GM10248 (cell line): Measurements from ENCODE around the gene ZNF526.
A peak's percentile ranks its signal among the peaks of the same experiment; 100 is the strongest.

Experiments
- CTCF ChIA-PET: fragments of 300-600 bp; sonication (Branson Sonifier 250); formaldehyde crosslinking; extraction: SDS; loops from one replicate; lab custom pipeline; 2021; ENCODE audit warnings: antibody characterized with exemption; lab: Yijun Ruan, JAX
- POLR2A ChIA-PET: fragments of 350-650 bp; sonication (Branson Sonifier 250); formaldehyde crosslinking; extraction: SDS; loops from one replicate; lab custom pipeline; 2020; ENCODE audit warnings: antibody characterized with exemption; lab: Yijun Ruan, JAX
- DNase-seq: peaks from one replicate; pipeline ENCODE4 v3.0.0; 2012; ENCODE audit errors: extremely low spot score
- TF ChIP-seq, protein P1 (sequence below): IDR thresholded peaks from 2 replicates; pipeline ENCODE4 v1.5.1; 2012; ENCODE audit warnings: mild to moderate bottlenecking, low read depth; ENCODE audit errors: extremely low read depth, missing control alignments, control extremely low read depth

ZNF526 gene

DNA sequence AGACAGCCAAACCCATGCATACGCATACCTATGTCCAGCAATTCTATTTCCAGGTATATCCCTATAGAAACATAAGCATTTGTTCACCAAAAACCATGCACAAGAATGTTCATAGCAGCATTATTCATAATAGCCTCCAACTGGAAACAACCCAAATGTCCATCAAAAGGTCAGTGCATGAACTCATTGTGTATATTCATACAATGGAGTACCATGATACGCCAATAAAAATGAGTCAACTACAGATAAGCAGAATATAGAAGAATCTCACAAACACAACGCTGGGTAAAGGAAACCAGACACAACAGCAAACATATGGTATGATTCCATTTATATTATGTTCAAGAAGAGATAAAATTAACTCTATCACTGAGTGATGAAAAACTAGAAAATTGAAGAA is 26.4 kb upstream of the ZNF526 start:
- TF ChIP-seq, protein P1, sequence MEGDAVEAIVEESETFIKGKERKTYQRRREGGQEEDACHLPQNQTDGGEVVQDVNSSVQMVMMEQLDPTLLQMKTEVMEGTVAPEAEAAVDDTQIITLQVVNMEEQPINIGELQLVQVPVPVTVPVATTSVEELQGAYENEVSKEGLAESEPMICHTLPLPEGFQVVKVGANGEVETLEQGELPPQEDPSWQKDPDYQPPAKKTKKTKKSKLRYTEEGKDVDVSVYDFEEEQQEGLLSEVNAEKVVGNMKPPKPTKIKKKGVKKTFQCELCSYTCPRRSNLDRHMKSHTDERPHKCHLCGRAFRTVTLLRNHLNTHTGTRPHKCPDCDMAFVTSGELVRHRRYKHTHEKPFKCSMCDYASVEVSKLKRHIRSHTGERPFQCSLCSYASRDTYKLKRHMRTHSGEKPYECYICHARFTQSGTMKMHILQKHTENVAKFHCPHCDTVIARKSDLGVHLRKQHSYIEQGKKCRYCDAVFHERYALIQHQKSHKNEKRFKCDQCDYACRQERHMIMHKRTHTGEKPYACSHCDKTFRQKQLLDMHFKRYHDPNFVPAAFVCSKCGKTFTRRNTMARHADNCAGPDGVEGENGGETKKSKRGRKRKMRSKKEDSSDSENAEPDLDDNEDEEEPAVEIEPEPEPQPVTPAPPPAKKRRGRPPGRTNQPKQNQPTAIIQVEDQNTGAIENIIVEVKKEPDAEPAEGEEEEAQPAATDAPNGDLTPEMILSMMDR, result no peak
- no peak for DNase-seq
- CTCF ChIA-PET, result no interaction called here
- POLR2A ChIA-PET, result no interaction called here

DNA sequence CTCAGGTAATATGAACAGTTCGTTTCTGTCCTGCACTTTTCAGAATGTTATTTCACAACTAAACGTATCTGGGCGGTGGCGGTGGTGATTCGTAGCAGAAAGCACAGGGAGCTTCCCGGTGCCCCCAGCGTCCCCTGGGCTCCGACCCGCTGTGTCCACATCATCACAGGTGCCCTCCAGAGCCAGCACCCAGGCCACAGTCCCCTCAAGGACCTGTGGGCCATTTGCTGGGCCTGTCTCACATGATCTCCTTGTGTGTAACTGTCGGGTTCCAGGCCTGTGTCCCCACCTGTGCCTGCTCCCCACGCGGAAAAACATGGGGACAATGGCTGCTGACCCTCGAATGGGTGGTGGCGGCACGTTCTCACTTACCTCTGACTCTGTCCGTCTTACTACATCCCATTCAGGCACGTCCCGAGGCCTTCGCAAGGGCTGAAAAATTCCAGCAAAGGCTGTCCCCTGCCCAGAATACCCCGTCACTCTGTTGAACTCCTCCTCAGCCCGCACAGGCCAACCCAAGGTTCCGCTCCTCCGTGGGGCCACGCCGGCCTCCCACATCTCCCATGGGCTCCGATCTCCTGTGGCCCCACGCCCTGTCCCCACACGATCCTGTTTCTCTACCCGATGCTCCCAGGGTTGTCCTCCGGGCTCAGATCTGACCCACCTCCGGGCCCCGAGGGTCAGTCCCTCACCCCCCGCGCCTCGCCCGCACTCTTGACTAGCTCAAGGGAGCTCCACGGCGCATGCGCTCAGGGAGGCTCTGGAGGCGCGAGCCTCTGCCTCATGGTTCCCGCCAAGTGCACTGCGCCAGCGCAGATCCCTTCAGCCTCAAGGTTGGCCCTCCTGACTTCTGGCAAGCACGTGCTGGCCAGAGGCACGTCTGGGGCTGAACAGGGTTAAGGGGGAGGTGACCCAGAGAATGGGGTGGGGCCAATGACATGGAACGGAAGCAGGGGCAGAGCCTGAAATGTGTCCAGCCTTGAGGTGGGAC is 23.8 kb upstream of the ZNF526 start:
- POLR2A ChIA-PET, result no interaction called here
- TF ChIP-seq, protein P1, result no peak
- no peak for DNase-seq
- CTCF ChIA-PET, result no interaction called here

DNA sequence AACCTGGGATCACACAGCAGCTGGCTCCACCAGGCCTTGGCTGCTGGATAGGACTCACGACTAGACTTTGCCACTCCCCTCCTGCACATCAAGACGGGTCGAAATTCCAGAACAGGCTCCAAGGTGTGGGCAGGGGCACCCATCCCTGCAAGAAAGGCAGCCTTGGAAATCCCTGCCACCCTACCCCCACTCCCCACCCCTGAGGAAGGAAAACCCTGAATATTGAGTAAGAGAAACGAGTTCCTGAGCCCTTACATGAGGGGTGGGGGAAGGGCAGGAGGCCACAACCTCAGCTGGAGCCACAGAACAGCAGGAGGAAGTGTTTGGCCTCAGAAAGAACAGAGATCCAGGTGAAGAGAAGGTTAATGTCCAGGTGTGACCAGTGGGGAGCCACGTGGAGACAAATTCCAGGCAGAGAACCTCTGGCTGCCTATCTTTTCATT is 22.7 kb upstream of the ZNF526 start:
- DNase-seq, result no peak
- POLR2A ChIA-PET, result no interaction called here
- CTCF ChIA-PET, result interaction anchor here (1.3 kb wide), 1 partner anchor 23 kb away, joined by 3 read pairs; the partner anchor contains the start of gene ZNF526
- TF ChIP-seq, protein P1, result no peak

DNA sequence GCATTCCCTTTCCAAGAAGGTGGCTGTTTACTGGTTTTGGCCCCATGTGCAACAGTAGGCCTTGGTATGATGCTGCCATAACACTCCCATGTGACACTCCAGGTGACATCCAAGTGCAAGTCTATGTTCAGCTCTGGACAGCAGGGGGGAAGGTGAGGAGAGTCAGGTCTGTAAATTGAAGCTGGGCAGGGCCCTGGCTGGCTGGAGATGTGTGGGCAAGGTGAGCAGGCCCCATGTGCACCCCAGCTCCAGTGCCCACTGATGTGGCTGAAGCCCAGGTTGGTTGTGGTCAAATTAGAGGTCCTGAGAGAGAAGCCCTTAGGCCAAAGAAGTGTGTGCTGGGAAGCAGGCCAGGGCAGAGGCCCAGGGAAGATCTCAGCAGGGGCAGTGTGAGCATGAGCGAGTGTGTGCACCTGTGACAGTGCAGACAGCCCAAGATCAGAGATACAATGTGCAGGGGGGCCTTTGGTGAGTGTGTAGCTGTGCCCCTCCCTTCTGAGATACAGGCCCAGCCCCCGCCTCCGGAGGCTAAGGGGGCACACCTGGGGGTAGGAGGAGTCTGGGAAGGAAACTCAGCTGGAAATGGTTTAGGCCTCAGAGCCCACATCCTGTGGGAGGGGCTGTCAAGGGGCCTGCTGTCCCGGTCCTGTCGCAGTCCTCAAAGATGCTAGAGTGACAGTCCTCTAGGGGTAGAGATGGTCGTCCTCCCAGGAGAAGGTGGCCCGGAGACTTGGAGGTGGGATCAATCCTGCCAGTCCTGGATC is 21.3 kb upstream of the ZNF526 start:
- TF ChIP-seq, protein P1, result no peak
- ChIA-PET CTCF (interaction anchor here (0.7 to 2.3 kb wide), 7 partner anchors 11 to 91 kb away, joined by 3 to 8 read pairs (median 5); partner anchors contain the start of gene POU2F2), POLR2A (interaction anchor here (0.9 kb wide), 1 partner anchor 85 kb away, joined by 3 read pairs; no protein-coding TSS in a partner anchor)

DNA sequence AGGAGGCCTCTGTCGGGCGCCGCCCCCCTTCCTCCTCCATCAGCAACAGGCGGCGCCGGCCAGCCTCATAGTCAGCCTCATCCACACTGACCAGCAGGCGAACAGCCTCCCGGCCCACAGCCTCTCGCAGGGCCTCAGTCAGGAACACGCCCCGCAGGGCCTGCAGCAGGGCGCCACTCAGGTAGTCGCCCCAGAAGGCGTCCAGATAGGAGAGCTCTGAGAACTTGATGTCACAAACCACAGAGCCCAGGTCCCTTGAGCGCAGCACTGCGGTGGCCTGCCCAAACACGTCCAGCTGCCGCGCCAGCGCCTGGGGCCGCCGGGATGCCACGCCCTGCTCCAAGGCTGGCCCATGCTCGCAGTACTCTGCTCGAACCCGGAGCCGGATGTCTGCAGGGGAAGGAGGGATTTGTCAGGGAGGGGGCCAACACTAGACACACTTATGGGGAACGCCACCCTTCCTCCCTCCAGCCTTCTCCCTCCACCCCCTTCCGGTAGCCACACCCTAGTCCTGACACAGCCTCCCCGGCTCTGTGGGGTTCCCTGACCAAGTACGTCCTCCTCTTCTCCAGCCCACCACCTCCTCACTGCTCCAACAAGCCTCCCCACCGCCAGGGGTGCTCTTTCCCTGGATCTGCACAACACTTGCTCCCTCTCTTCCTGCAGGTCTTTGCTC is 20.5 kb upstream of the ZNF526 start:
- TF ChIP-seq, protein P1, result peak; percentile 57
- POLR2A ChIA-PET, result no interaction called here
- DNase-seq, result peak; percentile 84
- CTCF ChIA-PET, result interaction anchor here (1.0 to 2.3 kb wide), 5 partner anchors 11 to 90 kb away, joined by 3 to 8 read pairs (median 5); partner anchors contain the start of gene POU2F2

More for the DNA sequence above, 21.3 kb upstream of the ZNF526 start:
- DNase-seq, result peak; percentile 84
